ENCODE data around the gene RAB11FIP3. TPM values are rescaled to one million over a fixed set of nuclear protein-coding genes. Genes with fewer than 3 reads are reported as not detected.

RAB11FIP3 gene
- total RNA-seq, 2 experiments from 2014 or later, result 21.2 to 25.4 TPM

- Mint-ChIP-seq H3K9me3 (no peaks in the 10 kb centered on the region), H3K4me1 (peaks cover 9% of the 10 kb centered on the region), H3K4me3 (no peak overlapping the region), H3K36me3 (ENCODE audit: low read depth) (no peaks in the 10 kb centered on the region), H3K27me3 (peaks cover 12% of the 10 kb centered on the region), H3K27ac (no peak overlapping the region)
- CTCF ChIA-PET, result no interaction called here
- POLR2A ChIA-PET, result no interaction called here
- DNase-seq, result no peak
Measured at GRCh38 chr16:561957-562938, 136.8 kb downstream of the RAB11FIP3 start.

GRCh38 chr16:563072-563644, 137.7 kb downstream of the RAB11FIP3 start:
- H3K27ac Mint-ChIP-seq, result no peak overlapping the region
- H3K27me3 Mint-ChIP-seq, result peaks cover 12% of the 10 kb centered on the region
- CTCF ChIA-PET, result no interaction called here

GRCh38 chr16:564690-565418, 139.4 kb downstream of the RAB11FIP3 start:
- no peaks in the 10 kb centered on the region for H3K36me3 Mint-ChIP-seq (ENCODE audit: low read depth)
- no peak overlapping the region for H3K4me3 Mint-ChIP-seq
- CTCF ChIA-PET, result no interaction called here
- peaks cover 6% of the 10 kb centered on the region for H3K27me3 Mint-ChIP-seq
- peaks cover 17% of the 10 kb centered on the region for H3K4me1 Mint-ChIP-seq
- POLR2A ChIA-PET, result no interaction called here
- no peak overlapping the region for H3K27ac Mint-ChIP-seq
- no peaks in the 10 kb centered on the region for H3K9me3 Mint-ChIP-seq
- DNase-seq, result no peak

More at GRCh38 chr16:563072-563644, 137.7 kb downstream of the RAB11FIP3 start:
- Mint-ChIP-seq H3K4me1 (peaks cover 9% of the 10 kb centered on the region), H3K4me3 (no peak overlapping the region), H3K36me3 (ENCODE audit: low read depth) (no peaks in the 10 kb centered on the region), H3K9me3 (no peaks in the 10 kb centered on the region)
- DNase-seq, result no peak
- POLR2A ChIA-PET, result no interaction called here

- Mint-ChIP-seq H3K4me1 (peaks cover 18% of the 10 kb centered on the region), H3K4me3 (no peak overlapping the region), H3K27ac (no peak overlapping the region), H3K9me3 (no peaks in the 10 kb centered on the region), H3K36me3 (ENCODE audit: low read depth) (no peaks in the 10 kb centered on the region), H3K27me3 (peaks cover 6% of the 10 kb centered on the region)
- POLR2A ChIA-PET, result no interaction called here
- CTCF ChIA-PET, result no interaction called here
- DNase-seq, result no peak
Measured at GRCh38 chr16:565419-566330, 140.2 kb downstream of the RAB11FIP3 start.

- Mint-ChIP-seq H3K27ac (peak within 1 kb of the TSS; percentile 63), H3K36me3 (ENCODE audit: low read depth) (no peaks in the 10 kb centered on the region), H3K4me3 (peak within 1 kb of the TSS; percentile 54), H3K27me3 (peaks cover 3% of the 10 kb centered on the region), H3K4me1 (peaks cover 29% of the 10 kb centered on the region), H3K9me3 (no peaks in the 10 kb centered on the region)
- peak; percentile 71 for DNase-seq
- ChIA-PET CTCF (no interaction called here), POLR2A (interaction anchor here (1.0 to 1.4 kb wide), 2 partner anchors 19 to 39 kb away, joined by 3 to 4 read pairs; partner anchors contain the start of gene CAPN15)
Measured at GRCh38 chr16:566475-567372, 141.3 kb downstream of the RAB11FIP3 start, which contains the start of gene NHLRC4. TSS of gene NHLRC4 (plus strand) at chr16:567005. CDS start at chr16:568048, 1,043 bp downstream.

- Mint-ChIP-seq H3K27me3 (no peaks in the 10 kb centered on the region), H3K4me1 (peaks cover 33% of the 10 kb centered on the region), H3K4me3 (peak overlapping the region; percentile 54), H3K36me3 (ENCODE audit: low read depth) (no peaks in the 10 kb centered on the region), H3K9me3 (no peaks in the 10 kb centered on the region), H3K27ac (peak overlapping the region; percentile 63)
- CTCF ChIA-PET, result no interaction called here
- no peak for DNase-seq
- POLR2A ChIA-PET, result interaction anchor here (1.0 to 1.4 kb wide), 4 partner anchors 18 to 69 kb away, joined by 3 to 4 read pairs (median 3); partner anchors contain the start of genes CAPN15 and METTL26
Measured at GRCh38 chr16:567373-568256, 142.2 kb downstream of the RAB11FIP3 start.

GRCh38 chr16:568401-569258, 143.2 kb downstream of the RAB11FIP3 start:
- DNase-seq, result no peak
- CTCF ChIA-PET, result no interaction called here
- Mint-ChIP-seq H3K27me3 (no peaks in the 10 kb centered on the region), H3K27ac (peak overlapping the region; percentile 82), H3K9me3 (no peaks in the 10 kb centered on the region), H3K36me3 (ENCODE audit: low read depth) (no peaks in the 10 kb centered on the region), H3K4me1 (peaks cover 33% of the 10 kb centered on the region), H3K4me3 (peak overlapping the region; percentile 76)
- POLR2A ChIA-PET, result interaction anchor here (0.8 to 2.0 kb wide), 8 partner anchors 17 to 222 kb away, joined by 3 to 10 read pairs (median 3); partner anchors contain the start of genes CAPN15, DECR2 and METTL26

GRCh38 chr16:569445-570254, 144.2 kb downstream of the RAB11FIP3 start, which contains the start of gene PIGQ:
TSS of gene PIGQ (plus strand) at chr16:569968. CDS start at chr16:574075, 4,107 bp downstream.
- H3K9me3 Mint-ChIP-seq, result no peaks in the 10 kb centered on the region
- POLR2A ChIA-PET, result interaction anchor here (1.5 to 2.0 kb wide), 2 partner anchors 19 to 168 kb away, joined by 3 to 10 read pairs; partner anchors contain the start of gene DECR2
- H3K4me3 Mint-ChIP-seq, result peak within 1 kb of the TSS; percentile 81
- H3K36me3 Mint-ChIP-seq (ENCODE audit: low read depth), result no peaks in the 10 kb centered on the region
- H3K27ac Mint-ChIP-seq, result peak within 1 kb of the TSS; percentile 82
- CTCF ChIA-PET, result no interaction called here
- peak; percentile 75 for DNase-seq
- no peaks in the 10 kb centered on the region for H3K27me3 Mint-ChIP-seq
- H3K4me1 Mint-ChIP-seq, result peaks cover 33% of the 10 kb centered on the region
